Loucy (cell line): ENCODE data around the gene KHK.

Experiments
- CTCF ChIP-seq: fragments of 200-600 bp; sonication (generic); conservative IDR thresholded peaks from 2 replicates; pipeline ENCODE4 v1.5.1; 2014; ENCODE audit warnings: mild to moderate bottlenecking, antibody characterized with exemption, low read length
- EZH2phosphoT487 ChIP-seq: fragments of 200-600 bp; IDR thresholded peaks from 2 replicates; pipeline ENCODE4 v1.6.1; 2018; ENCODE audit warnings: antibody characterized with exemption, mild to moderate bottlenecking, moderate library complexity, borderline replicate concordance

GRCh38 chr2:27071990-27072830 is 14.4 kb upstream of the KHK start:
- TF ChIP-seq CTCF = no peak
- no peak for TF ChIP-seq EZH2phosphoT487
